Measurements from ENCODE around the gene MN1. TPM values are rescaled to one million over a fixed set of nuclear protein-coding genes. Genes with fewer than 3 reads are reported as not detected.

Gene MN1
- total and polyA plus RNA-seq, 2 of the 8 experiments (the other 6 are each of a cell fraction or from before 2014, with no cell fraction given): 3.1 to 4.9 TPM

DNA sequence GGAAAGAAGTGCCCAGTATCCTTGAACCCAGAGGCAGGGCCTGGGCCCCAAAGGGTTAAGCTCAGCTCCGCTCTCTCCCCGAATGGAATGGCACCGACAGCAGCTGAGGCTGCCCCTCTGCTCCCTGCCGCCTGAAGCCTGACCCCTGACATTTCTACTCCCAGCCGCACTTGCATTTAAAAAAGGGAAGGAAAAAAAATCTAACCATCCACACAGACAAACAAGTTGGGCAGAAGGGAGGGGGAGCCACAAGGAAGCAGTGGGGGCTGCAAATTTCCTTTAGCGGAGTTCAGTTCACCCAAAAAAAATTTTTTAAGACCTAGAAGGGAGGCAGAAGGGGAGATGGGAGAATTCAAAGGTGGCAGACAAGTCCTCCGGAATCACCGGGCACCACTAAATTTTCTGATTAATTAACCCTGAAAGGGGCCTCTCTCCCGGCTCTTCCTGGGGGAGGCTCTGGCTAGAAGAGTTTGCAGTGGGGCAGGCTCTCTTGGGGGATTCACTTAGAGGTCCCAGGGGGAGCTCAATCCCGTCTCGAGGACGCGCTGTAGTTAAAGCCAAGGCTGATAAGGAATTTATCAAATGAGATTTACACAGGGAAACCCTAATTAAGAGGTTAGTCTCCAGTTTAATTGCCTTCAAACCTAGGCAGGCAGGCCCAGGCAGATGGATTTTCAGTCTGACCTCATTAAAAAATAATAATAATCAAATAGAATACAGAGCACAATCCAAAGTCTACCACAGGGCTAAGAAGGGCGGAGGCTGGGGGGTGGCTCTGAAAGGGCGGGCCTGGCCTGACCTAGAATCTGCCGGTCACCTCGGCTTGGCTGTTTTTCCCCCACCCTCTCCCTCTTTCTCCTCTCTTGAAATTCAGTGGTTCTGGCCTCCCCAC is 25.6 kb downstream of the MN1 start:
- H3K79me2 ChIP-seq (ENCODE audit: control insufficient read depth in 1 of 2, insufficient read depth in 2 of 2, low read length in 2 of 2): no peaks in the 10 kb centered on the region
- H2BK120ac ChIP-seq (replicated peaks; ENCODE audit: low read depth, low read length): no peak overlapping the region
- H3K23me2 ChIP-seq (ENCODE audit: low read depth, low read length): no peaks in the 10 kb centered on the region; the same call in 1 of the 2 replicates
- H3K79me1 ChIP-seq (ENCODE audit: low read depth, low read length): no peaks in the 10 kb centered on the region; the same call in 1 of the 2 replicates
- H3K9ac ChIP-seq (replicated peaks in 1 of 4; ENCODE audit: extremely low read depth in 1 of 4, low read depth in 3 of 4, low read length in 3 of 4): no peak overlapping the region
- no peaks in the 10 kb centered on the region for H3K9me3 ChIP-seq (ENCODE audit: insufficient read depth in 2 of 2, low read depth in 1 of 2, low read length in 1 of 2)
- H3K4me3 ChIP-seq (ENCODE audit: extremely low read depth in 1 of 4, insufficient read depth in 2 of 4, low read depth in 3 of 4, low read length in 4 of 4): peak overlapping the region in 2 of 4 experiments; percentile 16 to 49; a peak in 4 of 8 replicates
- H2BK15ac ChIP-seq (ENCODE audit: low read length): 0 out of 2 replicates have a peak overlapping the region, but pooled peaks have one; percentile 50
- no peaks in the 10 kb centered on the region; a peak in 1 of 7 replicates for H3K27me3 ChIP-seq (replicated peaks in 1 of 4; ENCODE audit: control insufficient read depth in 3 of 4, extremely low read depth in 1 of 4, insufficient read depth in 3 of 4, low read length in 3 of 4)
- CTCF ChIA-PET (ENCODE audit: partially characterized antibody): interaction anchor here (1.5 to 3.7 kb wide), 3 partner anchors 16 to 28 kb away, joined by 4 to 13 read pairs (median 4); no protein-coding TSS in a partner anchor
- DNase-seq (ENCODE audit: low read depth in 1 of 2, low spot score in 2 of 2): no peak
- no peaks in the 10 kb centered on the region for H3K36me3 ChIP-seq (ENCODE audit: control insufficient read depth in 2 of 4, insufficient read depth in 4 of 4, low read length in 3 of 4)
- TF ChIP-seq, protein P1, sequence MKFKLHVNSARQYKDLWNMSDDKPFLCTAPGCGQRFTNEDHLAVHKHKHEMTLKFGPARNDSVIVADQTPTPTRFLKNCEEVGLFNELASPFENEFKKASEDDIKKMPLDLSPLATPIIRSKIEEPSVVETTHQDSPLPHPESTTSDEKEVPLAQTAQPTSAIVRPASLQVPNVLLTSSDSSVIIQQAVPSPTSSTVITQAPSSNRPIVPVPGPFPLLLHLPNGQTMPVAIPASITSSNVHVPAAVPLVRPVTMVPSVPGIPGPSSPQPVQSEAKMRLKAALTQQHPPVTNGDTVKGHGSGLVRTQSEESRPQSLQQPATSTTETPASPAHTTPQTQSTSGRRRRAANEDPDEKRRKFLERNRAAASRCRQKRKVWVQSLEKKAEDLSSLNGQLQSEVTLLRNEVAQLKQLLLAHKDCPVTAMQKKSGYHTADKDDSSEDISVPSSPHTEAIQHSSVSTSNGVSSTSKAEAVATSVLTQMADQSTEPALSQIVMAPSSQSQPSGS (IDR thresholded peaks at IDR 0.05; ENCODE audit: low read length): no peak
- no peak for TF ChIP-seq TAF1 (IDR thresholded peaks at IDR 0.05; ENCODE audit: low read depth, low read length)
- TF ChIP-seq SIN3A (conservative IDR thresholded peaks at IDR 0.05 in 1 of 2, IDR thresholded peaks at IDR 0.05 in 1 of 2; ENCODE audit: low read depth in 1 of 2, low read length in 2 of 2): peak in 1 of 2 experiments; percentile 39; a peak in 1 of 4 replicates
- TF ChIP-seq CTBP2 (IDR thresholded peaks at IDR 0.05; ENCODE audit: borderline replicate concordance, insufficient read depth, insufficient read length, low read length): peak; percentile 57
- H2BK5ac ChIP-seq (ENCODE audit: low read depth, low read length): 0 out of 2 replicates have a peak overlapping the region, but pooled peaks have one; percentile 85
- H3K23ac ChIP-seq (ENCODE audit: insufficient read length): no peak overlapping the region
- no peak overlapping the region for H2AK5ac ChIP-seq (ENCODE audit: low read depth, low read length)
- no peak overlapping the region for H3K14ac ChIP-seq (ENCODE audit: insufficient read length)
- peak overlapping the region; percentile 58 to 76 for H3K4me2 ChIP-seq (ENCODE audit: insufficient read depth in 1 of 2, low read depth in 2 of 2, low read length in 2 of 2)
- POLR2A ChIA-PET (ENCODE audit: partially characterized antibody): interaction anchor here (0.5 kb wide), 1 partner anchor 16 kb away, joined by 4 read pairs; no protein-coding TSS in a partner anchor
- no peak overlapping the region for H4K8ac ChIP-seq (ENCODE audit: extremely low read depth, insufficient read depth, low read length)
- peak overlapping the region; percentile 71 for H3K18ac ChIP-seq (ENCODE audit: extremely low read depth, low read length)
- peak overlapping the region; percentile 49 for H4K5ac ChIP-seq (ENCODE audit: insufficient read length, low read depth, low read length)
- peaks cover 15 to 34% (median 24%) of the 10 kb centered on the region in 4 experiments for H3K4me1 ChIP-seq (replicated peaks in 1 of 4; ENCODE audit: control insufficient read depth in 3 of 4, insufficient read depth in 4 of 4, low read length in 3 of 4)
- WGBS, 2 experiments (ENCODE audit: extremely low coverage in 1 of 2, insufficient coverage in 1 of 2, insufficient read length in 1 of 2, insufficient replicate concordance in 2 of 2, low coverage in 1 of 2, low lambda C conversion rate in 2 of 2, missing lambda C conversion rate in 1 of 2): 8% methylated on average over 17 of the region's 17 CpGs; no CpG with 5 or more reads in 1 of the 2 experiments
- H3K4ac ChIP-seq (replicated peaks; ENCODE audit: insufficient read length, low read depth, low read length): no peak overlapping the region
- H4K20me1 ChIP-seq (replicated peaks in 1 of 2; ENCODE audit: control insufficient read depth in 1 of 2, insufficient read depth in 2 of 2, low read length in 2 of 2): no peaks in the 10 kb centered on the region
- no peak overlapping the region; the same call in 1 of the 2 replicates for H2AFZ ChIP-seq (ENCODE audit: low read length)
- H3K27ac ChIP-seq (ENCODE audit: low read depth, low read length): no peak overlapping the region
- H2BK12ac ChIP-seq (ENCODE audit: low read depth, low read length): peak overlapping the region; percentile 91; the same call in 1 of the 2 replicates
- peak overlapping the region; percentile 51 for H3K56ac ChIP-seq (replicated peaks; ENCODE audit: insufficient read length, low read depth, low read length)
- no peak overlapping the region for H4K91ac ChIP-seq (replicated peaks; ENCODE audit: insufficient read length, low read length)
- FAIRE-seq: peak; percentile 32
- 0 out of 2 replicates have a peak overlapping the region, but pooled peaks have one; percentile 21 for H2BK20ac ChIP-seq (ENCODE audit: low read length)
